Stomach (tissue), 9 donors: ENCODE results near the gene HOMER1. TPM values are rescaled to one million over a fixed set of nuclear protein-coding genes. Genes with fewer than 3 reads are reported as not detected.

Experiments used
- DNase-seq, 2 donors: peaks; one replicate each; pipeline versions ENCODE4 v3.0.0 to v3.0.0-alpha.2; 2013 to 2019
- H3K27ac ChIP-seq, 5 donors: fragments of 200-600 bp in 4 of 5; sonication (generic) in 4 of 5; one replicate each; pipeline ENCODE4 v1.5.1; 2013 to 2019; ENCODE audit warnings: mild to moderate bottlenecking in 1 of 5, moderate library complexity in 1 of 5
- H3K27me3 ChIP-seq, 3 donors: fragments of 200-600 bp; sonication (generic); one replicate each; pipeline ENCODE4 v1.5.1; 2017 to 2019; ENCODE audit warnings: mixed run types in 1 of 3
- H3K36me3 ChIP-seq, 4 donors: fragments of 200-600 bp; sonication (generic); 1 replicate in 3 of 4; 2 replicates in 1 of 4; pipeline ENCODE4 v1.5.1; 2016 to 2019
- H3K4me1 ChIP-seq, 4 donors: fragments of 200-600 bp; sonication (generic); one replicate each; pipeline ENCODE4 v1.5.1; 2016 to 2019
- H3K4me3 ChIP-seq, 4 donors: fragments of 200-600 bp; sonication (generic) in 3 of 4; one replicate each; pipeline ENCODE4 v1.5.1; 2016 to 2019; ENCODE audit warnings: mild to moderate bottlenecking in 1 of 4
- H3K9me3 ChIP-seq, 4 donors: fragments of 200-600 bp; sonication (generic); one replicate each; pipeline ENCODE4 v1.5.1; 2016 to 2019
- CTCF ChIP-seq, 7 experiments: fragments of 450-650 bp in 4 of 7; fragments of 200-600 bp in 3 of 7; sonication (generic) in 3 of 7; IDR thresholded peaks; one replicate each; pipeline ENCODE4 v1.5.1; 2016 to 2019; ENCODE audit warnings: antibody characterized with exemption in 7 of 7, control low read depth in 2 of 7, mild to moderate bottlenecking in 1 of 7
- EP300 ChIP-seq: sonication (generic); formaldehyde crosslinking; IDR thresholded peaks from one replicate; pipeline ENCODE4 v1.6.1; 2017; ENCODE audit warnings: antibody characterized with exemption
- POLR2A ChIP-seq, 4 donors: fragments of 450-650 bp; IDR thresholded peaks; one replicate each; pipeline ENCODE4 v1.6.1; 2016; ENCODE audit warnings: antibody characterized with exemption in 4 of 4, control low read depth in 2 of 4, mild to moderate bottlenecking in 1 of 4, moderate library complexity in 1 of 4
- POLR2AphosphoS5 ChIP-seq, 3 donors: sonication (generic); formaldehyde crosslinking; IDR thresholded peaks; one replicate each; pipeline ENCODE4 v1.6.1; 2016; ENCODE audit warnings: antibody characterized with exemption in 3 of 3
- WGBS, 5 donors: extraction: QIAGEN DNeasy Blood & Tissue Kit in 3 of 5; methylation state at CpG; one replicate each; pipeline versions ENCODE4 v1.1.5 to v1.1.7; 2013 to 2018; 5-methylcytosine and 5-hydroxymethylcytosine counted together
- intact Hi-C: fragments of 100-400 bp; cut with DNase I; formaldehyde crosslinking; loops from one replicate; pipeline ENCODE4 v1.15.1; 2023; ENCODE audit warnings: low total_unique reads
- polyA plus RNA-seq, 3 donors: library from polyadenylated mRNA; stranded (reverse); fragments of 200-250 nt; gene quantifications; one replicate each; pipeline ENCODE4 v1.2.3, GENCODE V29; 2013
- total RNA-seq, 5 donors: library from RNA; depleted of rRNA; stranded (reverse); fragments of >200 nt; gene quantifications; one replicate each; pipeline versions ENCODE4 v1.1.0 to v1.2.3, GENCODE V29; 2014 to 2016
- donor health status: healthy with polysubstance abuse.
- donor health status: Bipolar disorder and iron deficiency.
- donor health status: healthy.

HOMER1 gene
- total and polyA plus RNA-seq, 8 donors, result 0.85 to 21.6 (median 3.7) TPM

- 59 to 77% (median 65%) methylated on average over 2 of the region's 2 CpGs for WGBS, 5 donors
- intact Hi-C loops, result no loop called here
- peaks cover 0 to 9% (median 0%) of the 10 kb centered on the region in 4 donors for H3K4me1 ChIP-seq
- no peaks in the 10 kb centered on the region for H3K9me3 ChIP-seq
- H3K4me3 ChIP-seq, result no peak overlapping the region
- H3K27me3 ChIP-seq, result no peaks in the 10 kb centered on the region
- TF ChIP-seq EP300 (no peak), POLR2A (IDR thresholded peaks at IDR 0.05) (no peak)
- H3K36me3 ChIP-seq, result no peaks in the 10 kb centered on the region
- DNase-seq, result no peak
- no peak overlapping the region for H3K27ac ChIP-seq
These were observed 56.9 kb downstream of the HOMER1 start for GRCh38 chr5:79456890-79457583.

- Histone ChIP-seq H3K9me3 (no peaks in the 10 kb centered on the region), H3K27ac (no peak overlapping the region), H3K4me1 (peaks cover 0 to 9% (median 0%) of the 10 kb centered on the region in 4 donors), H3K27me3 (no peaks in the 10 kb centered on the region), H3K36me3 (no peaks in the 10 kb centered on the region), H3K4me3 (no peak overlapping the region)
- TF ChIP-seq CTCF (IDR thresholded peaks at IDR 0.05) (no peak), POLR2AphosphoS5 (IDR thresholded peaks at IDR 0.05) (no peak), EP300 (no peak), POLR2A (IDR thresholded peaks at IDR 0.05) (no peak)
- no peak for DNase-seq
- intact Hi-C loops, result no loop called here
These were observed 57.5 kb downstream of the HOMER1 start for GRCh38 chr5:79456400-79456799.

DNA sequence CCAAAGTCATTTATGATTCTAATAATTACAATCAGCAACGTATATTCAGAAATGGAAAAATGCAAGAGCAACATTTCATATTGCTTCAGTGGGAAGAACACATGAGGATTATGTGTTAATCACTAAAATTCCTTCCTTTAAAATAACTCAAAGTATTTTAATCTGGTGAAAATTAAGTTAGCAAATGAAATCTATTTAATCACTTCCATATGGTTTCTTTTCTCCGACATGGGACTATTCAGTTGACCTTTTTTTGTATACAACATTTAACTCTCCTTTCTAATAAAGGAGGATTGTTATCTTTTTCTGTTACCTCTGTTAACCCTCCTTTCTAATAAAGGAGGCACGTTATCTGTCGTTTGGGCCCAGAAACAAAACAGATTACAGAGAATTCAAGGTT, 59.9 kb downstream of the HOMER1 start:
- no peaks in the 10 kb centered on the region for H3K36me3 ChIP-seq
- WGBS, 5 donors, result 37 to 63% (median 37%) methylated on average over 4 of the region's 4 CpGs
- H3K9me3 ChIP-seq, result no peaks in the 10 kb centered on the region
- intact Hi-C loops, result no loop called here
- no peaks in the 10 kb centered on the region for H3K27me3 ChIP-seq
- no peak overlapping the region for H3K4me3 ChIP-seq
- H3K4me1 ChIP-seq, result peaks cover 0 to 9% (median 0%) of the 10 kb centered on the region in 4 donors
- no peak overlapping the region for H3K27ac ChIP-seq
- TF ChIP-seq POLR2A (IDR thresholded peaks at IDR 0.05), result no peak
- no peak for TF ChIP-seq POLR2AphosphoS5 (IDR thresholded peaks at IDR 0.05)
- TF ChIP-seq CTCF (IDR thresholded peaks at IDR 0.05), result no peak
- no peak for TF ChIP-seq EP300
- no peak for DNase-seq

DNA sequence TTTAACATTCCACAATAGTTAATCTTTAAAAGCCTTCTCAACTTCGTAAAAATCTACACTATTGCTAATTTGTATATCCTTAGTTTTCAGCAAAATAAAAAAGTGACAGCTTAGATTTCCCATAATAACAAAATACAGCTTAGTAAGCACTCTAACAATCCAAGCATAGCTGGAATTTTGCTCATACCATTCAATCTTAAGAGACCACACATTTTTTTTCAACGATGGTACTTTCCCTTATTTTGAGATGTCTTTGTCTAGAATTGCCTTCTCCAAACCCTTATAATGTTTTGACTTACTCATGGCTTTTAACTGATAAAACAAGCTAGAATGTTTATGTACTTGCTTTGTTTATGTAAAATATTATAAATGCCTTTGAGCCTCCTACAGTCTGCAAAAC, 65.6 kb downstream of the HOMER1 start:
- TF ChIP-seq POLR2AphosphoS5 (IDR thresholded peaks at IDR 0.05) (no peak), POLR2A (IDR thresholded peaks at IDR 0.05) (no peak), EP300 (no peak), CTCF (IDR thresholded peaks at IDR 0.05) (no peak)
- no peak overlapping the region for H3K4me3 ChIP-seq
- DNase-seq, result no peak
- no peaks in the 10 kb centered on the region for H3K27me3 ChIP-seq
- WGBS, 5 donors, result 59 to 79% (median 70%) methylated on average over 2 of the region's 2 CpGs
- no peak overlapping the region for H3K27ac ChIP-seq
- H3K36me3 ChIP-seq, result no peaks in the 10 kb centered on the region
- intact Hi-C loops, result no loop called here
- H3K4me1 ChIP-seq, result no peaks in the 10 kb centered on the region
- H3K9me3 ChIP-seq, result no peaks in the 10 kb centered on the region

DNA sequence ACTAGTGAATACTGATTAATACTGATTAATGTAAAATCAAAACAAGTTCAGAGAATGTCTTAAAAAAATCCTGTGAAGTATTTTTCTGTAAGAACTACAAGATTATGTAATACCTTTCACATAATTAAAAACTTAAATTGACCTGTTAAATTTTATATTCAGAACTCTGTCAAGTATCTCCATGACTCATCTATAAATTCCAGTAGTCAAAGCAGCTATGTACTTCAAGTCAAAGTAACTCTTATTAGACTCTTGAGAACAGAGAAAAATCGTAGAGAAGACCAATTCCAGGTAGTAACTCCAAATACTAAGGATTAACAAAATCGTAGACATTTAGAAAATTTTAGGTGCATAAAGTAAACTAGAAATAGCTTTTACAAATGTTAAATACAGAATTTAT, 77.1 kb downstream of the HOMER1 start:
- Histone ChIP-seq H3K36me3 (no peaks in the 10 kb centered on the region), H3K27ac (no peak overlapping the region), H3K4me1 (no peaks in the 10 kb centered on the region), H3K4me3 (no peak overlapping the region), H3K27me3 (no peaks in the 10 kb centered on the region), H3K9me3 (no peaks in the 10 kb centered on the region)
- TF ChIP-seq POLR2A (IDR thresholded peaks at IDR 0.05), result no peak
- intact Hi-C loops, result no loop called here
- WGBS, 5 donors, result 80 to 89% (median 82%) methylated on average over 2 of the region's 2 CpGs
- no peak for DNase-seq
